ENCODE results near the gene STAG3.
"Not testable (repeated sequence)": the region's sequence is repeated elsewhere in the genome, so short reads cannot be mapped to it uniquely, and the experiment has no call there.

Gene STAG3

GRCh38 chr7:100213672-100214071 lies 36.0 kb downstream of the STAG3 start:
- no peak for ATAC-seq
- TF ChIP-seq CREB5 (CRISPR knock-in tag; IDR thresholded peaks at IDR 0.05; ENCODE audit: low read depth) (no peak), BACH2 (CRISPR knock-in tag; IDR thresholded peaks at IDR 0.05; ENCODE audit: borderline replicate concordance) (no peak), TCF4 (CRISPR knock-in tag; IDR thresholded peaks at IDR 0.05; ENCODE audit: borderline replicate concordance) (no peak), TSHZ2 (CRISPR knock-in tag; IDR thresholded peaks at IDR 0.05) (no peak), PATZ1 (CRISPR knock-in tag; IDR thresholded peaks at IDR 0.05; ENCODE audit: borderline replicate concordance) (no peak), ZFP30 (CRISPR knock-in tag; IDR thresholded peaks at IDR 0.05) (no peak), RARB (CRISPR knock-in tag; IDR thresholded peaks at IDR 0.05) (no peak), OSR1 (CRISPR knock-in tag; IDR thresholded peaks at IDR 0.05) (no peak), GLIS3 (CRISPR knock-in tag; IDR thresholded peaks at IDR 0.05) (no peak), POU6F1 (CRISPR knock-in tag; IDR thresholded peaks at IDR 0.05; ENCODE audit: borderline replicate concordance, low read depth) (no peak), SNAI2 (CRISPR knock-in tag; IDR thresholded peaks at IDR 0.05) (no peak), ZC3H10 (CRISPR knock-in tag; IDR thresholded peaks at IDR 0.05) (no peak), CSRNP3 (CRISPR knock-in tag; IDR thresholded peaks at IDR 0.05) (no peak), CSDC2 (CRISPR knock-in tag; IDR thresholded peaks at IDR 0.05) (no peak), ZNF8 (CRISPR knock-in tag; IDR thresholded peaks at IDR 0.05) (no peak), ISL1 (CRISPR knock-in tag; IDR thresholded peaks at IDR 0.05) (no peak), ESRRG (CRISPR knock-in tag; IDR thresholded peaks at IDR 0.05) (no peak)

- ATAC-seq, result not testable (repeated sequence)
Measured at GRCh38 chr7:100214356-100214755, 36.6 kb downstream of the STAG3 start.

- no peak for ATAC-seq
- TF ChIP-seq CSRNP3 (CRISPR knock-in tag; IDR thresholded peaks at IDR 0.05) (no peak), PATZ1 (CRISPR knock-in tag; IDR thresholded peaks at IDR 0.05; ENCODE audit: borderline replicate concordance) (no peak), BACH2 (CRISPR knock-in tag; IDR thresholded peaks at IDR 0.05; ENCODE audit: borderline replicate concordance) (no peak), ESRRG (CRISPR knock-in tag; IDR thresholded peaks at IDR 0.05) (no peak), TSHZ2 (CRISPR knock-in tag; IDR thresholded peaks at IDR 0.05) (no peak), GLIS3 (CRISPR knock-in tag; IDR thresholded peaks at IDR 0.05) (no peak), TOX (CRISPR knock-in tag; IDR thresholded peaks at IDR 0.05; ENCODE audit: borderline replicate concordance) (no peak), ARNTL (CRISPR knock-in tag; IDR thresholded peaks at IDR 0.05; ENCODE audit: borderline replicate concordance, low read depth) (no peak)
Measured at GRCh38 chr7:100215895-100216294, 38.2 kb downstream of the STAG3 start.

- peak; percentile 76 for ATAC-seq
Measured at GRCh38 chr7:100217934-100218333, 40.2 kb downstream of the STAG3 start.
